ENCODE measurements around the gene NECTIN4. TPM values are rescaled to one million over a fixed set of nuclear protein-coding genes. Genes with fewer than 3 reads are reported as not detected.

Gene NECTIN4
- total and polyA plus RNA-seq, 10 of the 15 experiments (the other 5 are each of a cell fraction or from before 2014, with no cell fraction given), result 2.8 to 8.7 (median 3.7) TPM

DNA sequence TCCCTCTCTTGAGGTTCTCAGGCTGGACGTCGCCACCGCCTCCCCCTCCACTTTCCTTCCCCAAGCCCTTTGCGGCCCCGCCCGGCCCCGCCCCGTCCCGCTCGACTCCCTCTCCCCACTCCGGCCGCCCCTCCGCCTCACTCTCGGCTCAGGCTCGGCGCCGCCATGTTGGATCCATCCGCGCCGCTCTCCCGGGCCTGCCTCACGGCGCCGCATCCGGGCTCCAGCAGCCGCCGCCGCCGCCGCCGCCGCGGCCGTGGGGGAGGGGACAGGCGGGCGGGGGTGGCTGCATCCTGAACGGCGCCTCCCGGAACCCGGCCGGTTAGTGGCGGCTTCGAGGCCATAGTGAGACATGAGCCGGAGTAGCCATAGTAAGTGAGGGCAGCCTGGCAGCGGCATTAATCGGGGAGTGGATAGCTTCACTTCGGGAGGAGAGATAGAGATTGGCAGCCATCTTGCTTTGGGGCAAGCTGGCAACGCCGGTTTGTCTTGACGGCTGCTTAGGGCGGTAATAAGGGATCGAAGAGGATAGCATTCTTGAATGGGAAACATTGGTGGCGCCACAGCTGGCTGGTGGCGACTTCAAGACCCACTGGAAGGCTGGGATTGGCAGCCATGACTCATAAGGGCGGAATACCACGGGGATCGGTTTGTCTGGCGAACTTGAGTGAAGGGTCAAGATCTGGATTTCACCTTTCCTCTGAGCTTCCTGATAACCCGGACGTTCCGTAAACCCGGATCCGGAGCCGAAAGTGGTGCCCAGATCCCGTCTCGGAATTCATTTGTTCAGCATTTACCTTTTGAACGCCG, 43.3 kb upstream of the NECTIN4 start, which contains the start of gene DEDD (continued):
- TF ChIP-seq, protein P1, sequence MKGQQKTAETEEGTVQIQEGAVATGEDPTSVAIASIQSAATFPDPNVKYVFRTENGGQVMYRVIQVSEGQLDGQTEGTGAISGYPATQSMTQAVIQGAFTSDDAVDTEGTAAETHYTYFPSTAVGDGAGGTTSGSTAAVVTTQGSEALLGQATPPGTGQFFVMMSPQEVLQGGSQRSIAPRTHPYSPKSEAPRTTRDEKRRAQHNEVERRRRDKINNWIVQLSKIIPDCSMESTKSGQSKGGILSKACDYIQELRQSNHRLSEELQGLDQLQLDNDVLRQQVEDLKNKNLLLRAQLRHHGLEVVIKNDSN (IDR thresholded peaks at IDR 0.05; ENCODE audit: borderline replicate concordance, extremely low read length, insufficient read depth, low read depth, low read length), result no peak
- TF ChIP-seq CREM (IDR thresholded peaks at IDR 0.05; ENCODE audit: low read depth), result peak; percentile 68; the same call in 1 of the 2 replicates
- 0 out of 2 replicates have a peak, but pooled peaks have one; percentile 3 for TF ChIP-seq TCF3 (IDR thresholded peaks at IDR 0.05; ENCODE audit: borderline replicate concordance, insufficient read depth, low read depth, low read length)
- peak; percentile 82 for TF ChIP-seq DPF2 (IDR thresholded peaks at IDR 0.05)
- no peak; the same call in 1 of the 2 replicates for TF ChIP-seq SIN3A (IDR thresholded peaks at IDR 0.05; ENCODE audit: low read depth, low read length)
- TF ChIP-seq POLR2AphosphoS2 (IDR thresholded peaks at IDR 0.05; ENCODE audit: low read depth, low read length), result peak; percentile 43; the same call in 1 of the 2 replicates
- TF ChIP-seq GATAD2B (conservative IDR thresholded peaks at IDR 0.05; ENCODE audit: low read depth), result peak; percentile 72; the same call in 1 of the 2 replicates
- TF ChIP-seq KLF5 (IDR thresholded peaks at IDR 0.05; ENCODE audit: partially characterized antibody), result peak; percentile 84
- 0 out of 2 replicates have a peak, but pooled peaks have one; percentile 12 for TF ChIP-seq ZSCAN29 (IDR thresholded peaks at IDR 0.05)
- TF ChIP-seq, protein P2, sequence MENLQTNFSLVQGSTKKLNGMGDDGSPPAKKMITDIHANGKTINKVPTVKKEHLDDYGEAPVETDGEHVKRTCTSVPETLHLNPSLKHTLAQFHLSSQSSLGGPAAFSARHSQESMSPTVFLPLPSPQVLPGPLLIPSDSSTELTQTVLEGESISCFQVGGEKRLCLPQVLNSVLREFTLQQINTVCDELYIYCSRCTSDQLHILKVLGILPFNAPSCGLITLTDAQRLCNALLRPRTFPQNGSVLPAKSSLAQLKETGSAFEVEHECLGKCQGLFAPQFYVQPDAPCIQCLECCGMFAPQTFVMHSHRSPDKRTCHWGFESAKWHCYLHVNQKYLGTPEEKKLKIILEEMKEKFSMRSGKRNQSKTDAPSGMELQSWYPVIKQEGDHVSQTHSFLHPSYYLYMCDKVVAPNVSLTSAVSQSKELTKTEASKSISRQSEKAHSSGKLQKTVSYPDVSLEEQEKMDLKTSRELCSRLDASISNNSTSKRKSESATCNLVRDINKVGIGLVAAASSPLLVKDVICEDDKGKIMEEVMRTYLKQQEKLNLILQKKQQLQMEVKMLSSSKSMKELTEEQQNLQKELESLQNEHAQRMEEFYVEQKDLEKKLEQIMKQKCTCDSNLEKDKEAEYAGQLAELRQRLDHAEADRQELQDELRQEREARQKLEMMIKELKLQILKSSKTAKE (IDR thresholded peaks at IDR 0.05; ENCODE audit: low read depth, poor library complexity, severe bottlenecking), result no peak

Measured in GM12878 (cell line).